Posterior vena cava (tissue), 2 donors: ENCODE measurements around the gene EME1. TPM values are rescaled to one million over a fixed set of nuclear protein-coding genes. Genes with fewer than 3 reads are reported as not detected.
A peak's percentile ranks its signal among the peaks of the same experiment; 100 is the strongest.
"Not testable (repeated sequence)": the region's sequence is repeated elsewhere in the genome, so short reads cannot be mapped to it uniquely, and the experiment has no call there.

Experiments
- DNase-seq: peaks from one replicate; pipeline ENCODE4 v3.0.0-alpha.2; 2020; ENCODE audit warnings: low spot score
- intact Hi-C, 2 donors: fragments of 100-400 bp; cut with DNase I; formaldehyde crosslinking; loops; one replicate each; pipeline versions ENCODE4 v1.14.1 to v1.14.2; 2022 to 2023
- total RNA-seq, 2 donors: library from RNA; stranded (reverse); fragmentation: NEBNext Ultra II Directional; extraction: Animal tissue kit (Norgen Biotek cat#: 25700); gene quantifications; one replicate each; pipeline ENCODE4 v1.2.1, GENCODE V29; 2021
- donor health status: DM: yes; HTN: yes; CAD: no.
- donor health status: DM: yes; HTN: yes; CAD: no.

The EME1 gene
- total RNA-seq, 2 donors from 2014 or later: 0.62 to 1.4 TPM

GRCh38 chr17:50381260-50381815, 8.3 kb downstream of the EME1 start:
- intact Hi-C loops: no loop called here

GRCh38 chr17:50381920-50382319, 8.9 kb downstream of the EME1 start:
- intact Hi-C loops: no loop called here

More at GRCh38 chr17:50381260-50381815, 8.3 kb downstream of the EME1 start:
- DNase-seq: peak; percentile 26

DNA sequence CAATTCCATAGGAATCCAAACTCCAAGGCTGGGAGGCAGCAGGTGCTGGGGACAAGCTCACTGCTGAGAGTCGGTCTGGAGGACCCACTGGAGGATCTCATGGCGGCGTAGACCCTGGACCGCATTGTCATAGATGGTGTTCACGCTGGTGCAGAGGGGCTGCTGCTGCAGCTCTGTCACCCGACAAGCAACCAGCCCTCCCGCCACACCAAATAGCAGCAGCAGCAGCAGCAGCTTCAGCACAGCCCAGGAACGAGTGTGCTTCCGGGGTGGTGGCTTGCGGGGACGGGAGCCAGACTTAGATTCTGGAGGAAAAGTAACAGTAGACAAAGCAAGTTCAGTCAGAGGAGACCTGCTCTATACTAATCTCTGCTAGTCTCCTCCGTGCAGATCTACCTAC, 9.9 kb downstream of the EME1 start:
- intact Hi-C loops: no loop called here
- peak; percentile 74 for DNase-seq

More at GRCh38 chr17:50381920-50382319, 8.9 kb downstream of the EME1 start:
- no peak for DNase-seq

DNA sequence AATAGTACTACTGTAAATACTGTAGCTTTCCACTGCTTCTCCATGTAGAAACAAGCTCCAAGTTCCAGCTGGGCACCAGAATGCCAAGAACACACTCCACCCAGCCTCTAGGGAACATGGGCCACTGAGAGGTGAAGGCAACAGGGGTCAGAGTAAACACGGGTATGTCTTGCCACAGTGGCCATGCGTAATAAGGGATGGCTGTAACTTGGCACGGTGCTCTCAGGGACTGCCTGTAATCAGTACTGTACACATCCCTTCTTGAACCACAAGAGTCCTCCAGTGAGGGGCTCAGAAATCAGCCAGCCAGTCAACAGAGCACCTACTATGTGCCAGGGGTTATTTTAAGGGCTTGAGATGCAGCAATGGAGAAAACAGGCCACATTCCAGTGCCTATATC, 13.5 kb downstream of the EME1 start:
- intact Hi-C loops: no loop called here
- no peak for DNase-seq

DNA sequence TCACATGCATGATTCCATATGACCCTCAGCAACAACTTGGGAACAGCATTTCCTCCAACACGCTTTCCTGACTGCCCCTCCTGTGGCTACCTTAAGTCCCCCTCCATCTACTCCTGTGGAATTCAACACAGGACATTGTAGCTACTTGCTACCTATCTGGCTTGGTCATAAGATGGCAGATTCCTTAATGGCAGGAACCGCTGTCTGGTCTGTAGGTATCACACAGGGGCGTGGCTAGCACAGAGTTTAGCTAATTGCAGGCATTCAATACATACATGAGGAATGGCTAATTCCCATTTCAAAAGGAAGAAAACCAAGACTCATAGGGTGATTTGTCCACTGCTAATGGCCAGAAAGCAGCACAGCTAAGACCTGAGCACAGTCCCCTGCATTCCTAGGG, 15.7 kb downstream of the EME1 start:
- intact Hi-C loops: no loop called here
- no peak for DNase-seq

DNA sequence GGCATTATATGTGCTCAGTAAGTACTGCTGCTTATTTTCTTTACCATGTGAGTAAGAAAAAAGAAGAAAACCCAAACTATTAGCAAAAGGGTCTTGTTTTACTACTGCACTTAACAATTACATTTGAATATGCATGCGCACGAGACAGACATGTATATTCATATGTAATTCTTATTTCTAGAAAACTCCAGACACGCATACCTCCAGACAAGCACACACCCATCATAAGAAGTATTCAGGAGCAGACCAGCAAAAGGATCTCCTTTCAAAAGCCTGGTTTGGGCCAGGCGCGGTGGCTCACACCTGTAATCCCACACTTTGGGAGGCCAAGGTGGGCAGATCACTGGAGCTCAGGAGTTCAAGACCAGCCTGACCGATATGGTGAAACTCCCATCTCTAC, 16.5 kb downstream of the EME1 start:
- intact Hi-C loops: no loop called here
- no peak for DNase-seq

DNA sequence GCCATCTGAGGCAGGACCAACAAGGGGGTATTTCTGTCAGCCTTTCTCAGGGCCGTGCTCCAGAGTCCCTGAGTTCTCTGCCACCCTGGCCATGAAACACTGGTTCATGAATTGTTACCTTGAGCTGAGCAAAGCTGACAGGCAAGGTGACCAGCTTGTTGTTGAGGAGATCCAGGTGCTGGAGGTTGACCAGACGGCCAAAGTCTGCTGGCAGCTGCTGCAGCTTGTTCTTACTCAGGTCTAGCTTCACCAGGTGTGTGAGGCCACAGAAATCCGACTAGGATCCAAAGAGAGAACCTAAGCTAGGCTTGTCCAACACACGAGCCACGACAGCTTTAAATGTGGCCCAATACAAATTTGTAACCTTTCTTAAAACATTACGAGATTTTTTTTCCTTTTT, 19.6 kb downstream of the EME1 start:
- no peak for DNase-seq
- intact Hi-C loops: no loop called here

DNA sequence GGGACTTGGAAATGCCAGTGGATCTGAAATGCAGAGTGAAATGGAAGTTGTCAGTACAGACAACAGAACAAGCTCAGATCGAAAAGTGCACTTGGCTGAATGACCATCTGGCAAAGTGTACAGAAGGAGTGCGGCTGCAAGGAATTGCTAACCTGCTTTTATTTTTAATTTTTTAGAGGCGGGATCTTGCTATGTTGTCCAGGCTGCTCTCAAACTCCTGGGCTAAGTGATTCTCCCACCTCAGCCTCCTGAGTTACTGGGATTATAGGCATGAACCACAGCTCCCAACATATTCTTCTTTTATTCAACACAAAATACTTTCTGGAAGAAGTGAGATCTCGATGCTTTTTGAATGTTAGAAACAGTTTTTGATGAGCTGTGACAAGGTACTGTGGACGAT, 20.7 kb downstream of the EME1 start:
- no peak for DNase-seq
- intact Hi-C loops: no loop called here

- intact Hi-C loops: no loop called here
- DNase-seq: no peak
Observed at GRCh38 chr17:50394711-50395110, 21.7 kb downstream of the EME1 start.

DNA sequence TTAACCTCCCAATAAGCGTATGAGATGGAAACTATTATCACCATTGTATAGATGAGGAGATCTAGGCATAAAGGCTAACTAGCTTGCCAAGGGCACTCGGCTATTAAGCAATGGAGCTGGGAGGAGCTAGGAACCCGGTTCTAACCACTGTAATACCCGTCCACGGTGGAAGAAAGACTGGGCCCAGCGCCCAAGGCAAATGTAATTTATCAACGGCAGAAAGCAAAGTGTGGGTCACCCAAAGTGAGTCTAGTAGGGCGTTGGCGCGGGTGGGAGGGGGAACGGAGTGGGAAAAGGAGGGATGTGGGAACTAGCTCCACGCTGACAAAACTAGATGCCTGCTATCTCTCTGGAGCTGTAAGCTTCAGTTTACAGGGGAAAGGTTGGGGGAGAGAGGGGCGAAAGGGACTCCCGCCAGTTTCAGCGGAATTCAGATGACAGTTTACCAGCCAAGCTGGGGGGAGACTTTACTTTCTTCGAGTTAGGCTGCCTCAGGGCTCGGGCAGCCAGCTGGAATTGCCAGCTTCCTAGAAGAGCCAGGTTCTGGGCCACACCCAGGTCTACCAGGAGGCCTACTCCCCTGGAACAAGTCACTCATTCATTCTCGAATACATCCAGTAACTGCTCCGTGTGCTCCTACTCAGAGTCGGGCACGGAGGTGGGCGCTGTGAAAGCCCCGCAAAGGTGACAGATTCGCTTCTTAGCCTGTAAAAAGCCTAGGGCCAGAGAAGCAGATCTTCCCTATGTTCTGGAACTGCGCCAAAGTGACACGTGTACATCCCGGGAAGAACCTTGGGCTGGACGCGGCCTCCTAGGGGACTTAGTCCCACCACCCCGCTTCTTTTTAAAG, 23.5 kb downstream of the EME1 start:
- intact Hi-C loops: no loop called here
- DNase-seq: peak; percentile 89

- peak; percentile 98 for DNase-seq
- intact Hi-C loops: no loop called here
Observed at GRCh38 chr17:50397111-50397918, 24.3 kb downstream of the EME1 start, which contains the start of gene LRRC59. LRRC59 (minus strand) TSS chr17:50397523; CDS start chr17:50397317, 206 bp downstream.

DNA sequence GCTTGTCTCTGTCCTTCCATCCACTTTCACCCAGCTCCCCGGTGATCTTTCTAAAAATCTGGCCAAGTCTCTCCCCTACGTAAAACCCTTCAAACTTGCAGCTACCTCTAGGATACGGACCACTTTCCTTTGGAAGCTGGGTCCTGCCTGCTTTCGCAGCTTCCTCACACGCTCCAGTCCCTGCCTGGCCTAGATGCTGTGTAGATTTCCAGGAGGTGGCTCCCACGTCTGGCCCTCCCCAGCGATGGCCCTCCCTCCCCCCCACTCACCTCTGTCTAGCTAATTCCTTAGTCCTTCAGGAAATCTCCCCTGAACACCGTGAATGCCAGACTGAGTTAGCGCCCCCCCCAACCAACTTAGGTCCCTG, 24.9 kb downstream of the EME1 start:
- DNase-seq: no peak
- intact Hi-C loops: no loop called here

DNA sequence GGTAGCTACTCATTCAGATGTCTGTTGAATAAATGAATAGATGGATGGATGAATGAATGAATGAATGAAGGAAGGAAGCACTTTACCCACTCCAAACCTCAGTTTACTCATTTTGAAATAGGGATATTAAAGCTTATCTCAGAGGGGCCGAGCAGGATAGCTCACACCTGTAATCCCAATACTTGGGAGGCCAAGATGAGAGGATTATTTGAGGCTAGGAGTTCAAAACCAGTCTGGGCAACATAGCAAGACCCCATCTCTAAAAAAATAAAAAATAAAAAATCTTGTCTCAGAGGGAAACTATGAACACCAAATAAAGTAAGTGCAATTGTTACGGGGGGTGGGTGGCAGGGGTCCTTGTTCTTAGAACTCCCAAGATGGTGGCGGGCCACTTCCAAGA, 25.6 kb downstream of the EME1 start:
- DNase-seq, intact Hi-C loops: not testable (repeated sequence)

DNA sequence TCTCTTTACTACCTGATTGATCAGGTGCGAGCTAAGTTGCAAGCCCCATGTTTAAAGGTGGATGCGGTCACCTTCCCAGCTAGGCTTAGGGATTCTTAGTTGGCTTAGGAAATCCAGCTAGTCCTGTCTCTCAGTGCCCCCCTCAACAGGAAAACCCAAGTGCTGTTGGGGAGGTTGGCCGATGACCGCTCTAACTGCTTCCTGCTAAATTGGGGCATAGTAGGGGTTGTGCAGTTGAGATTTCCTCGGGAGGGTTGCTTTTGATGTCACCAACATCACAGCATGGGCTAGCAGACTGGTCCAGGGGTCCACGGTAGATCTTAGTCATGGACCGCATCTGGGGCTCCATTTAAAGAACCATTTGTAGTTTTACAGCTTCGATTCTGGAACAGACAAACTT, 26.6 kb downstream of the EME1 start:
- intact Hi-C loops, DNase-seq: not testable (repeated sequence)

DNA sequence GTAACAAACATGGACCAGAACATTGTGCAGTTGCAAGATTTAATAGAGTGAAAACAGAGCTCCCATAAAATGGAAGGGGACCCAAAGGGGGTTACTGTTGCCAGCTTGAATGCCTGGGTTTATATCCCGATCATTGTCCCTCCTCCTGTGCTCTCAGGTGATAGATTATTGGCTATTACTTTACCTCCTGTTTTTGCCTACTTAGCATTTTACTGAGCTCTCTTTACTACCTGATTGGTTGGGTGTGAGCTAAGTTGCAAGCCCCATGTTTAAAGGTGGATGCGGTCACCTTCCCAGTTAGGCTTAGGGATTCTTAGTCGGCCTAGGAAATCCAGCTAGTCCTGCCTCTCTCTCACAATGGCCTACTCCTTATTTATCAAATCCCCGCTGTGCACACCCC, 32.3 kb downstream of the EME1 start:
- DNase-seq, intact Hi-C loops: not testable (repeated sequence)

- DNase-seq: no peak
- intact Hi-C loops: no loop called here
Observed at GRCh38 chr17:50406578-50406977, 33.5 kb downstream of the EME1 start.

DNA sequence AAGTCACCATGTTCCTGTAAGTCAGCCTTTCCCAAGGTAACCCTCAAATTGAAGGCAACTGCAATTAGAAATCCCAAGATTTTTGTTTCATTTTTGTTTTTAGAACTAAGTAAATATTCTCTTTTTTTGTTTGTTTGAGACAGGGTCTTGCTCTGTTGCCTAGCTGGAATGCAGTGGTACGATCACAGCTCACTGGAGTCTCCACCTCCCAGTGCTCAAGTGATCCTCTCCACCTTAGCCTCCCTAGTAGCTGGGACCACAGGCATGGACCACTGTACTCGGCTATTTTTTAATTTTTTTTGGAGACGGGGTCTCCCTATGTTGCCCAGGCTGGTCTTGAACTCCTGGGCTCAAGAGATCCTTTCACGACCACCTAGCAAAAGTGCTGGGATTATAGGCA, 34.9 kb downstream of the EME1 start:
- intact Hi-C loops: no loop called here
- DNase-seq: no peak

GRCh38 chr17:50412188-50412732, 39.2 kb downstream of the EME1 start:
- no peak for DNase-seq
- intact Hi-C loops: no loop called here

DNA sequence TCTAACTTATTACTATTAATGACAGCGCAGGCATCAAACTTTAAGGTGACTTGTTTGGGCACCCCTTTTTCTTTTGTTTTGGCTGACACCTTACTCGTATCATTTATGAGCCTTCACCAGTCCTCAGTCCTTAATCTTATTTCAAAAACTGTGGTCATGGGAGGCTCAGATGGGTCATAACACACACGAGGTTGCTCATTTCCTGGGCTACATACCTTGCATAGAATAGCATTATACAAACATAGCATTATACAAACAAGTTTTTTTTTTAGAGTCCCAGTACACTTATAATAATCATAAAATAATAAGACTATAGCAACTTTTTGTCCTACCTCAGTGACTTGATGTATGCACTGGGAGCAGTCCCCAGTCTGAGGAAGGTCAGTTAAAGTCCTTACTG, 41.8 kb downstream of the EME1 start:
- intact Hi-C loops: no loop called here
- DNase-seq: no peak

GRCh38 chr17:50419577-50419976, 46.5 kb downstream of the EME1 start:
- DNase-seq, intact Hi-C loops: not testable (repeated sequence)
